A673 (cell line): ENCODE measurements around the gene FXYD3. TPM values are rescaled to one million over a fixed set of nuclear protein-coding genes. Genes with fewer than 3 reads are reported as not detected.

Experiments
- BruUV-seq: library from RNA; stranded (reverse); fragments of 400-500 nt; replicated peaks from 2 replicates; lab custom pipeline; 2021; lab: Mats Ljungman, UMichigan
- CTCF ChIA-PET: fragments of 300-600 bp; sonication (Branson Sonifier 250); formaldehyde crosslinking; loops from one replicate; lab custom pipeline; 2022; ENCODE audit warnings: antibody characterized with exemption; lab: Charles Lee
- POLR2A ChIA-PET: fragments of 300-600 bp; sonication (Branson Sonifier 250); formaldehyde crosslinking; loops from one replicate; lab custom pipeline; 2022; ENCODE audit warnings: antibody characterized with exemption; ENCODE audit not compliant: low non-redundant PET; lab: Charles Lee
- DNase-seq: peaks from one replicate; pipeline ENCODE4 v3.0.0-alpha.2; 2015; ENCODE audit warnings: low spot score
- H3K27ac ChIP-seq: fragments of 200-600 bp; sonication (generic); 2 replicates; pipeline ENCODE4 v1.5.1; 2016; ENCODE audit warnings: mixed run types, low read depth, mild to moderate bottlenecking, mixed read lengths, antibody characterized with exemption, low read length; ENCODE audit not compliant: poor library complexity, severe bottlenecking
- H3K27me3 ChIP-seq: fragments of 200-600 bp; sonication (generic); replicated peaks from 2 replicates; pipeline ENCODE4 v1.6.1; 2017; ENCODE audit warnings: mixed run types, low read depth, mild to moderate bottlenecking, mixed read lengths, antibody characterized with exemption, low read length; ENCODE audit not compliant: insufficient read depth, poor library complexity
- H3K36me3 ChIP-seq: fragments of 200-600 bp; sonication (generic); 2 replicates; pipeline ENCODE4 v1.6.1; 2016; ENCODE audit warnings: mixed run types, mild to moderate bottlenecking, mixed read lengths, antibody characterized with exemption, low read length; ENCODE audit not compliant: insufficient read depth, poor library complexity, severe bottlenecking
- H3K4me1 ChIP-seq: fragments of 200-600 bp; sonication (generic); 2 replicates; pipeline ENCODE4 v1.6.1; 2017; ENCODE audit warnings: mixed run types, mild to moderate bottlenecking, mixed read lengths, antibody characterized with exemption, low read length; ENCODE audit not compliant: insufficient read depth, poor library complexity, severe bottlenecking
- H3K4me3 ChIP-seq: fragments of 200-600 bp; sonication (generic); 2 replicates; pipeline ENCODE4 v1.5.1; 2016; ENCODE audit warnings: low read depth, mixed run types, mild to moderate bottlenecking, mixed read lengths, low read length; ENCODE audit not compliant: poor library complexity, severe bottlenecking
- H3K9me3 ChIP-seq: fragments of 200-600 bp; sonication (generic); 2 replicates; pipeline ENCODE4 v1.6.1; 2016; ENCODE audit warnings: mixed run types, low read depth, mild to moderate bottlenecking, mixed read lengths, antibody characterized with exemption, low read length; ENCODE audit not compliant: poor library complexity, severe bottlenecking
- EZH2 ChIP-seq: fragments of 200-600 bp; sonication (generic); IDR thresholded peaks from 2 replicates; pipeline ENCODE4 v1.6.1; 2017; ENCODE audit warnings: borderline replicate concordance, low read depth, mild to moderate bottlenecking, mixed read lengths, antibody characterized with exemption, low read length; ENCODE audit not compliant: poor library complexity, severe bottlenecking
- intact Hi-C: fragments of 100-400 bp; cut with micrococcal nuclease; formaldehyde crosslinking; loops from one replicate; pipeline ENCODE4 v1.10.0; 2022; ENCODE audit not compliant: unreplicated experiment
- total RNA-seq: library from RNA; stranded (reverse); gene quantifications from 2 replicates; pipeline ENCODE4 v1.2.3, GENCODE V29; 2021
- TF ChIP-seq, protein P1 (sequence below): fragments of 300-800, 200-600 bp; sonication (generic); conservative IDR thresholded peaks from 2 replicates; pipeline ENCODE4 v1.5.1; 2017; ENCODE audit warnings: low read depth, mild to moderate bottlenecking, antibody characterized with exemption, low read length, moderate library complexity, mixed read lengths

Gene FXYD3
- total RNA-seq, 1 experiment from 2014 or later, result not detected

DNA sequence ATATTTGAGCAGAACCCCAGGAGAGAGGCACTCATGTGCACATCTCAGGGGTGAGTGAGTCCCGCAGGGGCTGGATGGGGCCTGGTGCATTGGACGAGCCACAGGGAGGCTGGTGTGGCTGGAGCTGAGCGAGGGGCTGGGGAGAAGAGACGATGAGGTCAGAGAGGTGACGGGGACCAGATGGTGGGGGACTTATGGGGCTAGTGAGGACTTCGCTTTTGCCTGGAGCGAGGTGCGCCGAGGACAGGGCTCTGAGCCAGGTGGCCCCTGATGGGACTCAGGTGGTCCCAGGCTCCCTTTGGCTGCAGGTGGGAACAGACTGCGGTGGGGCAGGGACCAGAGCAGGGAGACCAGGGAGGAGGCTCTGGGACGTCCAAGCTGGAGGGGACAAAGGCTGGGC is 6.9 kb upstream of the FXYD3 start:
- intact Hi-C loops, result no loop called here
- no TSS peak for BruUV-seq

DNA sequence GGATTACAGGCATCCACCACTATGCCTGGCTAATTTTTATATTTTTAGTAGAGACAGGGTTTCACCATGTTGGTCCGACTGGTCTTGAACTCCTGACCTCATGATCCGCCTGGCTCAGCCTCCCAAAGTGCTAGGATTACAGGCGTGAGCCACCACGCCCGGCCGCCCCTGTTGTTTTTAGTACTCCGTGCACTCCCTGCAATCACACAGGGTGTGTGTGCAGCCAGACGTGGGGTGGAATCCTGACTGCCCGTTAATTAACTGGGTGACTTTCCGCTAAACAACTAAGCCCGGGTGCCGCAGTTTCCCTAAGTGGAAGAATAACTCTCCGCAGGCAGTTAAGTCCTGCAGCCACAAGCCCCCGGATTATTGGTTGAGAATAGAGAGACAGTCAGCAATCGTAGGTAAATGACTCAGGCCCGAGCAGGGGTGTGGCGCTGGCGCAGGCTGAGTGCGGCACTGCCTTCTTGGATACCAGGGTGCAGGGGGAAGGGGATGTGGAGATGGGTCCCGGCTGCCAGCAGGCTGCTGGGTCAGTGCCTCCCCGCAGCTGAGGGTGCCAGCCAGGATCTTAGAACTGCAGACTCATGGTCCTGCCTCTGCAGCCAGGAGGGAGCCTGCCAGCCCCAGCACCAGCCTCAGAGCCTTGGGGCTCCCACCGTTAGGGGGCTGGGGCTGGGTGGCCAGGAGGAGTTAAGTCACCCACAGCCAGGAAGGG is 6.1 kb upstream of the FXYD3 start:
- Histone ChIP-seq H3K4me3 (no peak overlapping the region), H3K9me3 (no peaks in the 10 kb centered on the region), H3K4me1 (no peaks in the 10 kb centered on the region), H3K36me3 (no peaks in the 10 kb centered on the region), H3K27ac (no peak overlapping the region), H3K27me3 (no peaks in the 10 kb centered on the region)
- POLR2A ChIA-PET, result no interaction called here
- no peak for TF ChIP-seq EZH2
- TF ChIP-seq, protein P1, sequence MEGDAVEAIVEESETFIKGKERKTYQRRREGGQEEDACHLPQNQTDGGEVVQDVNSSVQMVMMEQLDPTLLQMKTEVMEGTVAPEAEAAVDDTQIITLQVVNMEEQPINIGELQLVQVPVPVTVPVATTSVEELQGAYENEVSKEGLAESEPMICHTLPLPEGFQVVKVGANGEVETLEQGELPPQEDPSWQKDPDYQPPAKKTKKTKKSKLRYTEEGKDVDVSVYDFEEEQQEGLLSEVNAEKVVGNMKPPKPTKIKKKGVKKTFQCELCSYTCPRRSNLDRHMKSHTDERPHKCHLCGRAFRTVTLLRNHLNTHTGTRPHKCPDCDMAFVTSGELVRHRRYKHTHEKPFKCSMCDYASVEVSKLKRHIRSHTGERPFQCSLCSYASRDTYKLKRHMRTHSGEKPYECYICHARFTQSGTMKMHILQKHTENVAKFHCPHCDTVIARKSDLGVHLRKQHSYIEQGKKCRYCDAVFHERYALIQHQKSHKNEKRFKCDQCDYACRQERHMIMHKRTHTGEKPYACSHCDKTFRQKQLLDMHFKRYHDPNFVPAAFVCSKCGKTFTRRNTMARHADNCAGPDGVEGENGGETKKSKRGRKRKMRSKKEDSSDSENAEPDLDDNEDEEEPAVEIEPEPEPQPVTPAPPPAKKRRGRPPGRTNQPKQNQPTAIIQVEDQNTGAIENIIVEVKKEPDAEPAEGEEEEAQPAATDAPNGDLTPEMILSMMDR, result no peak
- no TSS peak for BruUV-seq
- CTCF ChIA-PET, result interaction anchor here (0.5 kb wide), 1 partner anchor 32 kb away, joined by 5 read pairs; no protein-coding TSS in a partner anchor
- DNase-seq, result no peak
- intact Hi-C loops, result no loop called here

More for the DNA sequence above, 6.9 kb upstream of the FXYD3 start:
- H3K27ac ChIP-seq, result no peak overlapping the region
- H3K4me3 ChIP-seq, result no peak overlapping the region
- no peak for DNase-seq
- no peaks in the 10 kb centered on the region for H3K9me3 ChIP-seq
- no peaks in the 10 kb centered on the region for H3K36me3 ChIP-seq
- H3K27me3 ChIP-seq, result no peaks in the 10 kb centered on the region
- ChIA-PET POLR2A (no interaction called here), CTCF (no interaction called here)
- H3K4me1 ChIP-seq, result no peaks in the 10 kb centered on the region
- TF ChIP-seq, protein P1, result no peak
- TF ChIP-seq EZH2, result no peak

DNA sequence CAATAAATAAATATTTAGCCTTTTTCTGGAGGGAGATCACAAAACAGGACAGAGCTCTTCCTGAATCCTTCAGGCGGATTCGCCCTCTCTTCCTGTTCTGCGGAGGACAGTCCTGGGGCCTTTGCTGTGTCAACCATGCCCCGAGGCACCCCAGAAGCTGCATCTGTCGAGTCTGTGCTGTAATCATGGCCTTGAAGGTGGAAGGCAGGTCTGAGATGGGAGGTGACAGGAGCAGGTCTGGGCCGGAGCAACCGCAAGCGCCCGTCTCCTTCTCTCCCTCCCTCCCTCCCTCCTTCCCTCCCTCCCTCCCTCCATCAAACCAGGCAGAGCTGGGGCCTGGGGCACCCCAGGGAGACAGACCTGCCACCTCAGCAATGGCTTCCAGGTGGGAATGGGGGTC is 4.6 kb upstream of the FXYD3 start:
- Histone ChIP-seq H3K4me3 (no peak overlapping the region), H3K27ac (no peak overlapping the region), H3K36me3 (no peaks in the 10 kb centered on the region), H3K27me3 (no peaks in the 10 kb centered on the region), H3K4me1 (no peaks in the 10 kb centered on the region), H3K9me3 (no peaks in the 10 kb centered on the region)
- CTCF ChIA-PET, result no interaction called here
- DNase-seq, result no peak
- intact Hi-C loops, result no loop called here
- TF ChIP-seq EZH2, result no peak
- TF ChIP-seq, protein P1, result no peak
- POLR2A ChIA-PET, result no interaction called here
- BruUV-seq, result no TSS peak
